HG02943 (cell line): ENCODE data around the gene MMP25.

ENCODE experiments used
- ATAC-seq: cut with Tn5 transposase; IDR thresholded peaks from one replicate; pipeline ENCODE4 v1.9.1; 2021; ENCODE audit warnings: mild to moderate bottlenecking, low read depth, moderate library complexity; ENCODE audit not compliant: unreplicated experiment

The MMP25 gene

DNA sequence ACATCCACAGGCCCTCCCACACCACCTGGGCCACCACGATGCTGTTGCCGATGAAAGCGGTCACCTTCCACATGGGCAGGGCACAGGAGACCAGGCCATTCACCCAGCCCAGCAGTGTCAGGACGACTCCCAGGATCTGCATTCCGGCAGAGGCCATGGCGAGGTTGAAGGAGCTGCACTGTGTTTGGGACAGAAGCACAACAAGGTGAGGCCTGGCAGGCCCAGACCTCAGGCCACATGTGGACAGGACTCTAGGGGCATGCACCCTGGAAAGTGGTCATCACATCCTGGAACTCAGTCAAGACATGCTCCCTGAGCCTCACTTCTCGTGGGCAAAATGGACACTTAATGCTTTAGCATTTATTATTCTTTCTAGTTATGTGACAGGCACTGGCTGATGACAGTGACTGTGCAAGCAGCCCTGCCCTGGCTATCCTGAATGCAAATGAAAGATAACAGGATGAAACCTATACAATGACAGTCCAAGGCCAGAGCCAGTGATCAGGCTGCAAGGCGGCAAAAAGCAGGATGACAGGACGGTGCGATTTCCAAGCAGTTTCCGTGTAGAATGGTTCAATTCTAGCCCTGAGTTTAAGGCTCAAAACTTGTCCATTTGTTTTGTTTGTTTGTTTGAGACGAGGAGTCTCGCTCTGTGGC lies 30.4 kb upstream of the MMP25 start:
- ATAC-seq, result no peak

DNA sequence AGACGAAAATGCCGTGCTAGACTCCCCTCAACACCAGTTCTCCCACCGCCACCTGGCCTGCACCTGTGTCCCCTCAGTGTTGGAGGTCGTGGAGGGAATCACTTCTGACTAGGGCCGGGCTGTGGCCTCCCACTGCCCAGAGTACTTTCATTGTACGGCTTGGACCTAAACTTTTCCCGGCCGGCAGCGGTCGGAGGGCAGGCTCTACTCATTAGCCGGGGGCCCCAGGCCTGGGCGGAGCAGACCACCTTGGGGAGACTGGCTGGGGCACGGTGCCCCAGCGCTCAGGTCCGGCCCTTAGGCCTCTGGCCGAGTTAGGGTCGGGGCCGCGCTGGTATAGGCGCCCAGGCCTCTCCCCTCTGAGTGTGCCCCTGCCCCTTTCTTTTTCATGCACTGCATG lies 29.0 kb upstream of the MMP25 start:
- ATAC-seq, result no peak

DNA sequence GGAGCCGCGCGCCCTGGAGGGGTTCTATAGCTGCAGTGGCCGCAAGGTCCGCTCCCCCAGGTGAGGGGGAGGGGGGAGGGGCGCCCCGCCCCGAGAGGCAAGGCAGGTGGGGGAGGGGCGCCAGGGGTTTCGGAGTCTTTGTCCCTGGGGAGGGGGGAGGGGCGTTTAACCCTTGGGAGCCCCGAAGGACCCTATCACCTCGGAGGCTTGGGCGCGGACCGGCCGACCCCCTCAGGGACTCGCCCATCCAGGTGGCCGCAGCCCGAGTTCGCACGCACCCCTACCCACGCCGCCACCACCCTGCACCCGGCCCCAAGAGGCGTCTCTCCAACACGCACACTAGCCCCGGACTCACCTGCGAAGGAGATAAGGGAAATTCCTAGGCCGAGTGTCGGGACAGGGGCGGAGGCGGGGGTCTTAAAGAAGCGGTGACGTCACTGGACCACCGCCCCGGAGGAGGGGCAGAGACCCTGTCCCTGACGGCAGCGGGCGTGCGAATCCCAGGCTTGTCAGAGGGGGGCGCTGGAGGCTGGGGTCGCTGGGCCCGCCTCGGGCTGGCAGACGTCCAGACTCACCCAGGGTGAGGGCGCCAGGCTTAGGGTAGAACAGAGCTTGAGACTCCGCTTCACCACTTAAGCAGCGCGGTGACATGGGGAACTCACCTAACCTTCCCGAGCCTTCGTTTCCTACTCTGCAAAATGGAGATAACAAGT lies 28.4 kb upstream of the MMP25 start, which contains the start of gene CLDN6:
Gene CLDN6 (minus strand): TSS at position 390 of the 713 bp plus-strand sequence. CDS start 2,162 bp downstream, outside the sequence.
- no peak for ATAC-seq

DNA sequence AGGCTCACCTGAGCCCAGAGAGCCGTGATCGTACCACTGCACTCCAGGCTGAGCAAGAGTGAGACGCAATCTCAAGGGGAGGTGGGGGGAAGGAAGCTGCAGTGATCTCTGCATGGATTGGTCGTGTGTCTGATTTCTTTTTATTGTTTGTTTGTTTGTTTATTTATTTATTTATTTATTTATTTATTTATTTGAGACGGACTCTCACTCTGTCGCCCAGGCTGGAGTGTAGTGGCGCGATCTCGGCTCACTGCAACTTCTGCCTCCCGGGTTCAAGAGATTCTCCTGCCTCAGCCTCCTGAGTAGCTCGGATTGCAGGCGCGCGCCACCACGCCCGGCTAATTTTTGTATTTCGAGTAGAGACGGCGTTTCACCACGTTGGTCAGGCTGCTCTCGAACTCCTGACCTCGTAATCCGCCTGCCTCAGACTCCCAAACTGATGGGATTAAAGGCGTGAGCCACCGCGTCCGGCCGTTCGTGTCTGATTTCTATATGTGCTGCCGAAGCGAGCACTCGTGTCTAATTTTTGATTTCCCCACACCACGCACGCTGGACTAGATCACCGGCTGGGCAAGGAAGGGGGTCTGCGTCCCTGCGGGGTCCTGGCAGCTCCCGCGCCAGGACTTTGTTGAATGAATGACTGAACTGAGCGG lies 26.6 kb upstream of the MMP25 start:
- no peak for ATAC-seq

DNA sequence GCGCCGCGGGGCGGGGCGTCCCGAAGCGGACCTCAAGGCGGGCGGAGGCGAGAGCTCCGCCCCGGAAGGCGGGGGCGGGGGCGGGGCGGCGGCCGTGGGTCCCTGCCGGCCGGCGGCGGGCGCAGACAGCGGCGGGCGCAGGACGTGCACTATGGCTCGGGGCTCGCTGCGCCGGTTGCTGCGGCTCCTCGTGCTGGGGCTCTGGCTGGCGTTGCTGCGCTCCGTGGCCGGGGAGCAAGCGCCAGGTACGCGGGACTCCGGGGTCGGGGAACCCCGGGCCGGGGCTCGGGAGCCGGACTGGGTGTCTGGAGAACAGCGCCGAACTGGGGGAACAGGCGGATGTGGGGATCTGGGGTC lies 26.1 kb upstream of the MMP25 start, which contains the start of gene TNFRSF12A:
Gene TNFRSF12A (plus strand): TSS at position 122 of the 357 bp plus-strand sequence. CDS start 30 bp downstream, at position 152.
- no peak for ATAC-seq

DNA sequence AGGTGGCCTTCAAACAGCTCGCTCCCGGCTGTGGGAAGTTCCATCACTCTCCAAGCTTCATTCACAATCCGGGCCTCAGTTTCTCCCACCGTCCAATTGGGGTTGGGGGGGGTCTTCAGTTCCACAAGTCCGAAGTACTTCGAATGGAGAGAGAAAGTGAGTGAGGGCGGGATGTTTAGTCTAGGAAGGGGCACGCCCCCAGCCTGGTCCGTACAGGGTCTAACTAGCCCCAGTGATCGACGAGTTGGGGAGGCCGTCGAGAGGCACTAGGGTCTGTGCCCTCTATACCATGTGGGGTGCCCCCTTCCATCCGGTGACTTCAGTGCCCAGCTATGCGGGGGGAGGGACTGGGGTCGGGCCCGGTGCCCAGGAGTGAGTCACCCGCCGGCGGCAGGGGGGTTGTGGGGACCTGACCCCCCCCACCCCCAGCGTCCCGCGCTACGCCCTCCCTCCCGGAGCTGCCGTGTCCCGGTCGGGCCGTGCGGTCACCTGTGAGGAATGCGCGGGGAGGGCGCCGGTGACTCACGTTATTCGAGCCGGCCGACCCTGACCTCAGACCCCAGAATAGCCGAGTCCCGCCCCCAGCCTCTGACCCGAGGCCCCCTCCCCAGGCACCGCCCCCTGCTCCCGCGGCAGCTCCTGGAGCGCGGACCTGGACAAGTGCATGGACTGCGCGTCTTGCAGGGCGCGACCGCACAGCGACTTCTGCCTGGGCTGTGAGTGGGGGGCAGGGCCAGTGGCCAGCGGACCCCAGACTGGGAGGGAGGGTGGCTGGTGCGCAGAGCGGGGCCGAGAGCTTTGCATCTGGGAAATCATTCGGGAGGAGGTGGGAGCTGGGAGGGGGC lies 25.5 kb upstream of the MMP25 start:
- ATAC-seq, result no peak

DNA sequence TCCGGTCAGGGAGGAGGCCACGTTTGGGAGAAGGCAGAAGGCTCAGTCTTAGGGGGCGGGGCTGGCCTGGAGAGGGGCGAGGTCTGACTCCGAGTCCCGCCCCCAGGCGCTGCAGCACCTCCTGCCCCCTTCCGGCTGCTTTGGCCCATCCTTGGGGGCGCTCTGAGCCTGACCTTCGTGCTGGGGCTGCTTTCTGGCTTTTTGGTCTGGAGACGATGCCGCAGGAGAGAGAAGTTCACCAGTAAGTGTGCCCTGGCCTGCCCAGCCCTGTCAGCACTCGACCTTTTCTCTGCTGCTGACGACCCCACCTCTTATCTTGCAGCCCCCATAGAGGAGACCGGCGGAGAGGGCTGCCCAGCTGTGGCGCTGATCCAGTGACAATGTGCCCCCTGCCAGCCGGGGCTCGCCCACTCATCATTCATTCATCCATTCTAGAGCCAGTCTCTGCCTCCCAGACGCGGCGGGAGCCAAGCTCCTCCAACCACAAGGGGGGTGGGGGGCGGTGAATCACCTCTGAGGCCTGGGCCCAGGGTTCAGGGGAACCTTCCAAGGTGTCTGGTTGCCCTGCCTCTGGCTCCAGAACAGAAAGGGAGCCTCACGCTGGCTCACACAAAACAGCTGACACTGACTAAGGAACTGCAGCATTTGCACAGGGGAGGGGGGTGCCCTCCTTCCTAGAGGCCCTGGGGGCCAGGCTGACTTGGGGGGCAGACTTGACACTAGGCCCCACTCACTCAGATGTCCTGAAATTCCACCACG lies 24.7 kb upstream of the MMP25 start:
- ATAC-seq, result no peak

DNA sequence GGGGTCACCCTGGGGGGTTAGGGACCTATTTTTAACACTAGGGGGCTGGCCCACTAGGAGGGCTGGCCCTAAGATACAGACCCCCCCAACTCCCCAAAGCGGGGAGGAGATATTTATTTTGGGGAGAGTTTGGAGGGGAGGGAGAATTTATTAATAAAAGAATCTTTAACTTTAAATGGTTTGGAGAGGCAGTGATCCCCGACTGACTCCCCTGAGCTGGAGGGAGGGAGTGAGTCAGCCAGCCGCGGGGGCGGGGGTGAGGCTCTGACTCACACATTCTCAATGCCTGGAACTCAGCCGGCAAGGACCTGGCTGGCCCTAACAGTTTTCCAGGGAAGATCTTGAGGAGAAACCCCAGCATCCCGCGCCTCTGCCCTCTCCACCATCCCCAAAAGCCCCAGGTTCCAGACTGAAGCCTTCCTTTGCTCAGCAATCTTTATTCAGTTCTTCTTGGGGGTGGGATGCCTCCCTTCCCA lies 24.1 kb upstream of the MMP25 start:
- ATAC-seq, result no peak

DNA sequence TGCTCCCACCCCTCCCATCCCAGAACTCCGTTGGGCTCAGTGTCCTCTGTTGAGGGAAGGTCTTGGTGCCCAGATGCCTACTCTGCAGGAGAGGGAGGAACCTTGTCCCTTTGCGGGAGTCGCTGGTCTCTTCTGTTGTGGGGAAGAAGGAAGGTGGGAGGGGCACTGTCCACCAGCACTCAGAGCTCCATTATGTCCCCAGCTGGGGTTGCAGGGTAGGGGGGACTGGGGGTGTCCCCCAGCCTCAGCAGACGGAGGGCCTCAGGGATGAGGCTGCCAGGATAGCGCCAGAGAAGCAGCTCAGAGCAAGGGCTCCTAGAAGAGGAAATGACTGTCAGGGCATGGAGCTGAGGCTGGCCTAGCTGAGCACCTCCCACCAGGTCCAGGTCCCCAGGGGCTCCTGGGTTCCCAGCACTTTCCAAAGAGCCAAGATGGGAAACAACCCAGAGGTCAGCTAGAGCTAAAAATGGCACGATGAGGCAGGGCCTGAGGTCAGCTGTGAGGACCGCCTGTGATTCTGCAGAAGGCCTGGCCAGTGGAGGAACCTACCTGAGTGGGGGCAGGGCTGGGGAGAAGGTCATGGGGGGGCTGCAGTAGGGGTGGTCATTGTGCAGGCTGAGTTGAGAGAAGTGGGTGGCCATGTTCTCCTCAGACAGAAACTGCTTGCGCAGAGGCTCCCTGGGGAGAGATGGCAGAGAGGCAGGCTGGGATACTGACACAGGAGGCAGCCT lies 23.5 kb upstream of the MMP25 start:
- ATAC-seq, result no peak

DNA sequence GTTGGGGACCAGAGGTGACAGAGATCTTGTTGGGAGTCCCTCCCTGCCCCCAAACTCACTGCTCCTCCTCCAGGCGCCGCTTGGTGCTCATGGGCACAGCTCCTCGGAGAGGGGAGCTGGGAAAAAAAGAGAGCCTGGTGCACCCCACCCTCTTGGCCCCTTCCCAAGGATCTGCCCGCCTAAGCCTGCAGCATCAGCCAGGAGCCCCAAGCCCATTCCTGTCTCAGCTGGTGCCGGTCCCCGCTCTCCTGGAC lies 23.0 kb upstream of the MMP25 start:
- ATAC-seq, result no peak

DNA sequence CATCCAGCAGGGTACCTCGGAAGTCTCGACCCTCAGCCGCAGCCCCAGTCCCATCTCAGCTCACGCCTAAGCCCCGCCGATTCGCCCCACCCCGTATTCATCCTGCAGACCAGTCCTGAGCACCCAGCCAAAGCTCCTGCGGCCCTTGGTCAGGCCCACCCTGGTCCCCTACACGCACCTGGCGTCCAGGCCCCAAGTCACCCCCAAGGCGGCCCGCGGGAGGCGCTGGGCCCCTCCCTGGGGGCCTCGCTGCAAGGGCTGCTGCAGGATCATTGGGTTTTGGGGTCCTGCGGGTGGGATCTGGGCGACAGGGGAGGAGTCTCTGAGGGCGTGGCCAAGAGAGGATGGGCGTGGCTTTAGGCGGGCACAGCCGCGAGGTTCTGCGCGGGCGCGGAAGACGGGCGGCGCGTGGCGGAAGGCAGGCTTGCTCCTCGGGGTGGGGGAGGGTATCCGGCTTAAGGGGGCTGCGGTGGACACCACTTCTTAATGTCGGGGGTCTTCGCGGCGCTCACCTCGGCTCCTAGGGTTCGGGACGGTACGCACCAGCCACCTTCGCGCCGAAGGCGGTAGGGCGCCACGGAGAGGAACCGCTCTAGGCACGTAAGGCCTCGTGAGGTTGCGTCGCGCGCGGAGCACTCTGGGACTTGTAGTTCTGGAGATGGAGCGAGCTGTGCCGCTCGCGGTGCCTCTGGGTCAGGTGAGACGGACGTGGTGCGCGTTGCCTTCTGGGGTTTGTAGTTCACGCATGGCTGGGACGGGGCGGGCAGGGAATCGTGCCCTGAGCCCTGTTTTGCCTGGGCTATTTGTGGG lies 22.5 kb upstream of the MMP25 start, which contains the start of the genes HCFC1R1 and THOC6:
Gene HCFC1R1 (minus strand): TSS at position 274 of the 810 bp plus-strand sequence. CDS start 1 bp downstream, at position 273.
Gene THOC6 (plus strand): TSS at position 367 of the 810 bp plus-strand sequence. CDS start 292 bp downstream, at position 659.
- ATAC-seq, result peak; percentile 70

DNA sequence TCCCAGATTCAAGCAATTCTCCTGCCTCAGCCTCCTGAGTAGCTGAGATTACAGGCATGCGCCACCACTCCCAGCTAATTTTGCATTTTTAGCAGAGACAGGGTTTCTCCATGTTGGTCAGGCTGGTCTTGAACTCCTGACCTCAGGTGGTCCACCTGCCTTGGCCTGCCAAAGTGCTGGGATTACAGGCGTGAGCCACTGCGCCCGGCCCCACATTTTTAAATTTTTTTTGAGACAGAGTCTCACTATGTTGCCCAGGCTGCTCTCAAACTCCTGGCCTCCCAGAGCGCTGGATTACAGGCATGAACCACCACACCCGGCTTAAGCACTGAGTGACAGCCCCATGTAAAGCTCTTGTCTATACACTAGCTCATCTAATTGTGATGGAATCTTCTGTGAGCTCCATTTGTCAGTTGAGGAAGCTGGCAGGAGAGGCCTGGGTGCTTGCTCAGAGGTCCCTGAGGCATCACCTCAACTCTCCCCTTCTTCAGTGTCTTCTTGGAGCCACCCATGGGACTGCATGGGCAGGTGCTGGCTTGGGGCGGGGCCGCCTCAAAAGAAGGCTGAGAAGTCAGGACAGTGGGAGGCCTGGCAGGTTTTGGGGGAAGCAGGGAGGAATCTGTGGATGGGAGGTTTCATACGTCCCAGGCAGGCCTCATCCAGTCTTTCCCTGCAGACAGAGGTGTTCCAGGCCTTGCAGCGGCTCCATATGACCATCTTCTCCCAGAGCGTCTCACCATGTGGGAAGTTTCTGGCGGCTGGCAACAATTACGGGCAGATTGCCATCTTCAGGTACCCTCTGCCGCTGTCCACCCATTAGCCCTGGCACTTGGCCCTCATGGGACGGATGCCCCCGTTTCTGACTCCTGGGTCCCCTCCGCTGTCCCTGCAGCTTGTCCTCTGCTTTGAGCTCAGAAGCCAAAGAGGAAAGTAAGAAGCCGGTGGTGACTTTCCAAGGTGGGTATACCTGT lies 21.0 kb upstream of the MMP25 start:
- no peak for ATAC-seq

DNA sequence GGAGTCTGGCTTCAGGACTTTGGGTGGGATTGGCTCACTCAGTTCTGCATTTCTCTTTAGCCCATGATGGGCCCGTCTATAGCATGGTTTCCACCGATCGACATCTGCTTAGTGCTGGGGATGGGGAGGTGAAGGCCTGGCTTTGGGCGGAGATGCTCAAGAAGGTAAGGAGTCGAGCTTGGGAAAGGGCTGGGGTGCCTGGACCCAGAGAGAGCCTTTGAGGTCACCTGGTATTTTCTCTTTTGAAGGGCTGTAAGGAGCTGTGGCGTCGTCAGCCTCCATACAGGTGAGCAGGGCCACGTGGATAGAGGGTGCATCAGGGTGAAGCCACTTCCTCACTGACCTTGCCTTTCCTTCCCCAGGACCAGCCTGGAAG lies 20.4 kb upstream of the MMP25 start:
- no peak for ATAC-seq

DNA sequence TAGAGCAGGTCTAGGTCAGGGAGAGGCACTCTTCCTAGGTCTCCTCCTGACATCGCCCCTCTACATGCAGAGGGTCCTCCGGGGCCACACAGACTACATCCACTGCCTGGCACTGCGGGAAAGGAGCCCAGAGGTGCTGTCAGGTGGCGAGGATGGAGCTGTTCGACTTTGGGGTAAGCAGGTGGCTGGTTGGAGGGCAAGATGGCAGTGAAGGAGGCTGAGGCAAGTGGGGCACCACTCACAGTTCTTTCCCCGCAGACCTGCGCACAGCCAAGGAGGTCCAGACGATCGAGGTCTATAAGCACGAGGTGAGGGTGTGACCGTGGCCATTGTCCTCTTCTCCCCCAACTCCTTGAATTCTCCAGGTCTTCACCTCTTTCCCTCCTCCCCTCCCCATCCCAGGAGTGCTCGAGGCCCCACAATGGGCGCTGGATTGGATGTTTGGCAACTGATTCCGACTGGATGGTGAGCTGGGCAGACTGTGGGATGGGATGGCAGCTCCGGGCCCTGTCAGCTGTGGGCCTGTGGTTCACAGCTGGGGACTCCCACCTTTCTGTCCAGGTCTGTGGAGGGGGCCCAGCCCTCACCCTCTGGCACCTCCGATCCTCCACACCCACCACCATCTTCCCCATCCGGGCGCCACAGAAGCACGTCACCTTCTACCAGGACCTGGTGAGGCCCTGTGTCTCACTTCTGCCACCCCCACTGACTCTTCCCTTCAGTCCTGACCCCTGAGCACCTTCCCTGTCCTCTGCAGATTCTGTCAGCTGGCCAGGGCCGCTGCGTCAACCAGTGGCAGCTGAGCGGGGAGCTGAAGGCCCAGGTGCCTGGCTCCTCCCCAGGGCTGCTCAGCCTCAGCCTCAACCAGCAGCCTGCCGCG lies 19.5 kb upstream of the MMP25 start:
- ATAC-seq, result no peak

DNA sequence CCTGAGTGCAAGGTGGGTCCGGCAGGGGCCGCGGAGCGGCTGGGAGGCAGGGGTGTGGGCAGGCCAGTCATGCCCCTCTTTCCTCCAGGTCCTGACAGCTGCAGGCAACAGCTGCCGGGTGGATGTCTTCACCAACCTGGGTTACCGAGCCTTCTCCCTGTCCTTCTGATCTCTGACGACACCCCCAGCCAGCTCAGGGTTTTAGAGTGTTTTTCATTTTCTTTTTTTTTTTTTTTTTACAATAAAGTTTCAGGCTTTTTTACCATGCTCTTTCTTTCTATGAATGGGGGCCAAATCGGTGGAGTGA lies 18.9 kb upstream of the MMP25 start:
- no peak for ATAC-seq

DNA sequence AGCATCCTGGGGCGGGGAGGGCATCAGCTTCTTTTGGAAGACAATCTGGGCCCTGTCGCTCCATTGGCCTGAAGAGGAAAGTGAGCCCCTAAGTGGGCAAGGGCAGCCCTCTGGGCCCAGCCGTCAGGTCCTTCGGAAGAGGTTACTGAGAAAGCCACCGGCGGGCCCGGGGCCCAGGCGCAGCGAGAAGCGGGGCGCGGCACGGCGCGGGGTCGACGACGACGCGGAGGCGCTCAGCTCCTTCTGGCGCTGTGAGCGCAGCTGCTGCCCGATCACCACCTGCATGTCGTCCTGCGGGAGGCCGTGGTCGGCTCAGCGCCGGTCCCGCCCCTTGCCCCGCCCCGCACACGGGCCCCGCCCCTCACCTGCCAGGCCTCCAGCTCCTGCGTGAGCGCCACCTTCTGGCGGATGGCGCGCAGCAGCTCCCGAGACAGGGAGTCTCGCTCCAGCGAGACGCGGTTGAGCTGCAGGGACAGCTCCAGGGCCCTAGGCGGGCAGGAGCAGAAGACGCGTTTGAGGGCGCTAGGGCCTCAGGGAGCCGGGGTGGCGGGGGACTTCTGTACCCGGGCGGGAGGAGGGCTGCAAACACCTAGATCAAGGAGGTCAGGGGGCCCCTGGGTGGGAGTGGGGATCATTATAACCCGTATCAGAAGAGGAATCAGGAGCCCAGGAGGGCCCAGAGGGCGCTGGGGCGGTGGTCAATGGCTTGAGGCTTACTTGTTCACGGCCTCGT lies 18.2 kb upstream of the MMP25 start:
- ATAC-seq, result no peak
